OCI-LY7 (cell line): ENCODE measurements around the gene EPHA3.

Experiments used
- CTCF ChIP-seq: fragments of 200-600 bp; sonication (generic); conservative IDR thresholded peaks from 2 replicates; pipeline ENCODE4 v1.5.1; 2014; ENCODE audit warnings: mild to moderate bottlenecking, antibody characterized with exemption, low read length, moderate library complexity, mixed read lengths
- EZH2phosphoT487 ChIP-seq: fragments of 200-600 bp; sonication (generic); IDR thresholded peaks from 2 replicates; pipeline ENCODE4 v1.6.1; 2018; ENCODE audit warnings: low read depth, borderline replicate concordance, mild to moderate bottlenecking, mixed run types, antibody characterized with exemption, low read length, moderate library complexity, mixed read lengths

GRCh38 chr3:89113893-89114840 lies 6.7 kb downstream of the EPHA3 start:
- TF ChIP-seq CTCF: no peak
- TF ChIP-seq EZH2phosphoT487: no peak
